ENCODE data around the gene PHACTR3. TPM values are rescaled to one million over a fixed set of nuclear protein-coding genes. Genes with fewer than 3 reads are reported as not detected.

The PHACTR3 gene
- total and polyA plus RNA-seq, 2 donors (not counting 3 experiments of a cell fraction or from before 2014, with no cell fraction given) = not detected

- Histone ChIP-seq H4K20me1 (replicated peaks; ENCODE audit: control insufficient read depth, extremely low read depth, insufficient read depth, low read length) (no peaks in the 10 kb centered on the region), H3K36me3 (ENCODE audit: control insufficient read depth in 2 of 2, extremely low read depth in 1 of 2, insufficient read depth in 2 of 2, low read length in 2 of 2) (no peaks in the 10 kb centered on the region), H3K4me3 (replicated peaks in 1 of 3; ENCODE audit: insufficient read depth in 1 of 3, low read depth in 1 of 3, low read length in 3 of 3) (no peak overlapping the region), H3K9me3 (replicated peaks; ENCODE audit: control insufficient read depth, insufficient read depth, low read length) (no peaks in the 10 kb centered on the region), H3K79me2 (ENCODE audit: control insufficient read depth, insufficient read depth, low read length) (no peaks in the 10 kb centered on the region), H3K27ac (ENCODE audit: insufficient read depth, low read depth, low read length) (no peak overlapping the region), H3K4me2 (ENCODE audit: insufficient read depth, low read length) (no peak overlapping the region), H3K27me3 (ENCODE audit: control insufficient read depth in 2 of 2, insufficient read depth in 2 of 2, low read length in 2 of 2) (peaks cover 3 to 5% of the 10 kb centered on the region in 2 experiments), H3K4me1 (ENCODE audit: control insufficient read depth, extremely low read depth, insufficient read depth, low read length) (no peaks in the 10 kb centered on the region), H2AFZ (ENCODE audit: low read depth, low read length) (no peak overlapping the region), H3K9me1 (replicated peaks; ENCODE audit: control insufficient read depth, extremely low read depth, insufficient read depth, low read length) (no peaks in the 10 kb centered on the region), H3K9ac (replicated peaks; ENCODE audit: extremely low read depth, insufficient read depth, low read length) (no peak overlapping the region)
- no peak for TF ChIP-seq MAX (IDR thresholded peaks at IDR 0.05; ENCODE audit: insufficient read depth, insufficient read length)
- TF ChIP-seq MYC (IDR thresholded peaks at IDR 0.05; ENCODE audit: low read depth, low read length) = no peak
- no peak for TF ChIP-seq JUN (IDR thresholded peaks at IDR 0.05; ENCODE audit: borderline replicate concordance, insufficient read depth, insufficient read length, low read depth)
- no peak for TF ChIP-seq POLR2AphosphoS5 (IDR thresholded peaks at IDR 0.05; ENCODE audit: insufficient read depth, low read depth, low read length)
- TF ChIP-seq FOS (IDR thresholded peaks at IDR 0.05; ENCODE audit: borderline replicate concordance, insufficient read depth, low read length) = no peak
- no peak for TF ChIP-seq GATA2 (IDR thresholded peaks at IDR 0.05; ENCODE audit: insufficient read depth, insufficient read length, low read depth, low read length)
- intact Hi-C loops (cut with micrococcal nuclease) (no loop called here), dilution Hi-C loops (cut with MboI; ENCODE audit: extremely low pct_ligation_motif_present, low sequenced_read_pairs) (no loop called here)
- no TSS peak for BruUV-seq (replicated peaks)
- POLR2A ChIA-PET = no interaction called here
- CTCF ChIA-PET = no interaction called here
- FAIRE-seq (no peak), DNase-seq (ENCODE audit: low read depth, low spot score) (no peak)
These were observed 1.4 kb downstream of the PHACTR3 start for GRCh38 chr20:59605601-59606364.

GRCh38 chr20:59606566-59606965 lies 2.2 kb downstream of the PHACTR3 start:
- Histone ChIP-seq H3K4me2 (ENCODE audit: insufficient read depth, low read length) (no peak overlapping the region), H4K20me1 (replicated peaks; ENCODE audit: control insufficient read depth, extremely low read depth, insufficient read depth, low read length) (no peaks in the 10 kb centered on the region), H3K4me3 (replicated peaks in 1 of 3; ENCODE audit: insufficient read depth in 1 of 3, low read depth in 1 of 3, low read length in 3 of 3) (no peak overlapping the region), H3K27me3 (ENCODE audit: control insufficient read depth in 2 of 2, insufficient read depth in 2 of 2, low read length in 2 of 2) (peaks cover 3 to 5% of the 10 kb centered on the region in 2 experiments), H3K9me1 (replicated peaks; ENCODE audit: control insufficient read depth, extremely low read depth, insufficient read depth, low read length) (no peaks in the 10 kb centered on the region), H3K4me1 (ENCODE audit: control insufficient read depth, extremely low read depth, insufficient read depth, low read length) (no peaks in the 10 kb centered on the region), H3K79me2 (ENCODE audit: control insufficient read depth, insufficient read depth, low read length) (no peaks in the 10 kb centered on the region), H3K36me3 (ENCODE audit: control insufficient read depth in 2 of 2, extremely low read depth in 1 of 2, insufficient read depth in 2 of 2, low read length in 2 of 2) (no peaks in the 10 kb centered on the region), H2AFZ (ENCODE audit: low read depth, low read length) (no peak overlapping the region), H3K27ac (ENCODE audit: insufficient read depth, low read depth, low read length) (no peak overlapping the region), H3K9me3 (replicated peaks; ENCODE audit: control insufficient read depth, insufficient read depth, low read length) (no peaks in the 10 kb centered on the region), H3K9ac (replicated peaks; ENCODE audit: extremely low read depth, insufficient read depth, low read length) (no peak overlapping the region)
- FAIRE-seq = no peak
- ChIA-PET POLR2A (no interaction called here), CTCF (no interaction called here)
- intact Hi-C loops (cut with micrococcal nuclease) (no loop called here), dilution Hi-C loops (cut with MboI; ENCODE audit: extremely low pct_ligation_motif_present, low sequenced_read_pairs) (no loop called here)
- TF ChIP-seq GATA2 (IDR thresholded peaks at IDR 0.05; ENCODE audit: insufficient read depth, insufficient read length, low read depth, low read length) (no peak), POLR2AphosphoS5 (IDR thresholded peaks at IDR 0.05; ENCODE audit: insufficient read depth, low read depth, low read length) (no peak), FOS (IDR thresholded peaks at IDR 0.05; ENCODE audit: borderline replicate concordance, insufficient read depth, low read length) (no peak), MAX (IDR thresholded peaks at IDR 0.05; ENCODE audit: insufficient read depth, insufficient read length) (no peak), MYC (IDR thresholded peaks at IDR 0.05; ENCODE audit: low read depth, low read length) (no peak), POLR2A (IDR thresholded peaks at IDR 0.05; ENCODE audit: low read depth, low read length) (no peak), EZH2 (IDR thresholded peaks at IDR 0.05; ENCODE audit: borderline replicate concordance, low read depth, low read length, severe bottlenecking) (no peak), CTCF (IDR thresholded peaks at IDR 0.05; ENCODE audit: extremely low read depth in 1 of 2, insufficient read depth in 1 of 2, low read depth in 1 of 2, low read length in 2 of 2) (no peak), JUN (IDR thresholded peaks at IDR 0.05; ENCODE audit: borderline replicate concordance, insufficient read depth, insufficient read length, low read depth) (no peak)
- no TSS peak for BruUV-seq (replicated peaks)
- no peak for DNase-seq (ENCODE audit: low read depth, low spot score)
